ENCODE measurements around the gene PHETA2. TPM values are rescaled to one million over a fixed set of nuclear protein-coding genes. Genes with fewer than 3 reads are reported as not detected.

The PHETA2 gene
- total and polyA plus RNA-seq, 2 experiments from 2014 or later, result 5.4 to 8.3 TPM

- DNase-seq (ENCODE audit: low spot score), result peak; percentile 100
- Histone ChIP-seq H3K36me3 (replicated peaks; ENCODE audit: insufficient read depth, low read depth) (no peaks in the 10 kb centered on the region), H3K4me3 (peak within 1 kb of the TSS; percentile 70), H3K27me3 (no peaks in the 10 kb centered on the region), H3K4me2 (peak within 1 kb of the TSS; percentile 81), H3K79me2 (peaks cover 39% of the 10 kb centered on the region), H3K4me1 (ENCODE audit: insufficient read depth) (peaks cover 15% of the 10 kb centered on the region), H3K27ac (peak within 1 kb of the TSS; percentile 98), H3K9me2 (replicated peaks; ENCODE audit: insufficient read depth) (no peaks in the 10 kb centered on the region), H3K9me3 (ENCODE audit: low read depth) (no peaks in the 10 kb centered on the region), H4K20me1 (ENCODE audit: insufficient read depth, poor library complexity, severe bottlenecking) (no peaks in the 10 kb centered on the region), H2AFZ (peak within 1 kb of the TSS; percentile 80)
- TF ChIP-seq CTCF (IDR thresholded peaks at IDR 0.05; ENCODE audit: poor library complexity), result no peak
- no peak for TF ChIP-seq EZH2 (IDR thresholded peaks at IDR 0.05; ENCODE audit: borderline replicate concordance)
- no peak for TF ChIP-seq EZH2phosphoT487 (IDR thresholded peaks at IDR 0.05; ENCODE audit: low read depth, severe bottlenecking, unreplicated experiment)
- WGBS (ENCODE audit: low lambda C conversion rate, missing lambda C conversion rate), result 1% methylated on average over 62 of the region's 71 CpGs
These were observed 5.5 kb downstream of the PHETA2 start, which contains the start of gene SMDT1 for GRCh38 chr22:42079319-42080251. Gene SMDT1, plus strand, starts transcription at chr22:42079700. Its CDS starts 69 bp downstream, at chr22:42079769.

GRCh38 chr22:42080287-42080686, 6.2 kb downstream of the PHETA2 start:
- Histone ChIP-seq H4K20me1 (ENCODE audit: insufficient read depth, poor library complexity, severe bottlenecking) (no peaks in the 10 kb centered on the region), H3K4me3 (peak overlapping the region; percentile 70), H3K9me3 (ENCODE audit: low read depth) (no peaks in the 10 kb centered on the region), H3K27me3 (no peaks in the 10 kb centered on the region), H3K9me2 (replicated peaks; ENCODE audit: insufficient read depth) (no peaks in the 10 kb centered on the region), H3K4me1 (ENCODE audit: insufficient read depth) (peaks cover 15% of the 10 kb centered on the region), H3K4me2 (peak overlapping the region; percentile 81), H3K27ac (peak overlapping the region; percentile 98), H3K36me3 (replicated peaks; ENCODE audit: insufficient read depth, low read depth) (no peaks in the 10 kb centered on the region), H3K79me2 (peaks cover 46% of the 10 kb centered on the region), H2AFZ (peak overlapping the region; percentile 36)
- WGBS (ENCODE audit: low lambda C conversion rate, missing lambda C conversion rate), result 11% methylated on average over 14 of the region's 14 CpGs
- TF ChIP-seq EZH2phosphoT487 (IDR thresholded peaks at IDR 0.05; ENCODE audit: low read depth, severe bottlenecking, unreplicated experiment), result no peak
- no peak for TF ChIP-seq CTCF (IDR thresholded peaks at IDR 0.05; ENCODE audit: poor library complexity)
- no peak for TF ChIP-seq EZH2 (IDR thresholded peaks at IDR 0.05; ENCODE audit: borderline replicate concordance)
- peak; percentile 63 for DNase-seq (ENCODE audit: low spot score)

- Histone ChIP-seq H3K9me2 (replicated peaks; ENCODE audit: insufficient read depth) (no peaks in the 10 kb centered on the region), H2AFZ (no peak overlapping the region), H3K9me3 (ENCODE audit: low read depth) (no peaks in the 10 kb centered on the region), H3K79me2 (peaks cover 71% of the 10 kb centered on the region), H3K4me1 (ENCODE audit: insufficient read depth) (peaks cover 15% of the 10 kb centered on the region), H3K27me3 (no peaks in the 10 kb centered on the region), H4K20me1 (ENCODE audit: insufficient read depth, poor library complexity, severe bottlenecking) (peaks cover 7% of the 10 kb centered on the region), H3K4me3 (no peak overlapping the region), H3K27ac (no peak overlapping the region), H3K36me3 (replicated peaks; ENCODE audit: insufficient read depth, low read depth) (no peaks in the 10 kb centered on the region), H3K4me2 (no peak overlapping the region)
- no peak for DNase-seq (ENCODE audit: low spot score)
- TF ChIP-seq CTCF (IDR thresholded peaks at IDR 0.05; ENCODE audit: poor library complexity) (no peak), EZH2phosphoT487 (IDR thresholded peaks at IDR 0.05; ENCODE audit: low read depth, severe bottlenecking, unreplicated experiment) (no peak), EZH2 (IDR thresholded peaks at IDR 0.05; ENCODE audit: borderline replicate concordance) (no peak)
- 94% methylated on average over 4 of the region's 4 CpGs for WGBS (ENCODE audit: low lambda C conversion rate, missing lambda C conversion rate)
These were observed 9.1 kb downstream of the PHETA2 start for GRCh38 chr22:42083119-42083518.

Data from hepatocyte (in vitro differentiated cells).